SK-N-SH treated with all-trans-retinoic acid at 6 μM for 48 hours (cell line): Measurements from ENCODE around the gene TP53BP2.

Experiments
- ATAC-seq: fragments of 200-7000 bp; cut with Tn5 transposase; 3 replicates; pipeline ENCODE4 v1.9.1; 2020; ENCODE audit warnings: mild to moderate bottlenecking, moderate library complexity
- ARNTL ChIP-seq: fragments of 450-650 bp; formaldehyde crosslinking; IDR thresholded peaks from 2 replicates; pipeline ENCODE4 v1.5.0; 2020; ENCODE audit warnings: low read depth, mild to moderate bottlenecking, moderate library complexity, borderline replicate concordance
- BACH2 ChIP-seq: fragments of 250-450 bp; sonication (Bioruptor Pico); IDR thresholded peaks from 2 replicates; pipeline ENCODE4 v1.9.0; 2021; ENCODE audit warnings: mild to moderate bottlenecking, borderline replicate concordance
- CSDC2 ChIP-seq: fragments of 250-450 bp; sonication (Bioruptor Pico); IDR thresholded peaks from 2 replicates; pipeline ENCODE4 v1.5.0; 2020; ENCODE audit warnings: mild to moderate bottlenecking, moderate library complexity
- CSRNP3 ChIP-seq: fragments of 250-450 bp; sonication (Bioruptor Pico); IDR thresholded peaks from 2 replicates; pipeline ENCODE4 v1.5.1; 2021; ENCODE audit warnings: mild to moderate bottlenecking, moderate library complexity
- ESRRG ChIP-seq: fragments of 250-450 bp; sonication (Bioruptor Pico); IDR thresholded peaks from 2 replicates; pipeline ENCODE4 v1.6.1; 2021; ENCODE audit warnings: mild to moderate bottlenecking
- GLIS3 ChIP-seq: fragments of 250-450 bp; sonication (Bioruptor Pico); IDR thresholded peaks from 2 replicates; pipeline ENCODE4 v1.5.0; 2020; ENCODE audit warnings: mild to moderate bottlenecking, moderate library complexity
- ISL1 ChIP-seq: fragments of 250-450 bp; sonication (Bioruptor Pico); IDR thresholded peaks from 2 replicates; pipeline ENCODE4 v2.1.2; 2022; ENCODE audit warnings: mild to moderate bottlenecking, moderate library complexity
- OSR1 ChIP-seq: fragments of 250-450 bp; sonication (Bioruptor Pico); IDR thresholded peaks from 2 replicates; pipeline ENCODE4 v1.8.0; 2022; ENCODE audit warnings: moderate library complexity, mild to moderate bottlenecking, inconsistent platforms
- POU6F1 ChIP-seq: fragments of 250-450 bp; sonication (Bioruptor Pico); IDR thresholded peaks from 2 replicates; pipeline ENCODE4 v1.8.0; 2021; ENCODE audit warnings: low read depth, mild to moderate bottlenecking, moderate library complexity, borderline replicate concordance
- PPARA ChIP-seq: fragments of 250-450 bp; sonication (Bioruptor Pico); IDR thresholded peaks from 2 replicates; pipeline ENCODE4 v1.5.0; 2020; ENCODE audit warnings: mild to moderate bottlenecking, borderline replicate concordance
- RARB ChIP-seq: fragments of 250-450 bp; sonication (Bioruptor Pico); IDR thresholded peaks from 2 replicates; pipeline ENCODE4 v1.8.0; 2021; ENCODE audit warnings: mild to moderate bottlenecking, moderate library complexity
- SNAI2 ChIP-seq: fragments of 250-450 bp; sonication (Bioruptor Pico); IDR thresholded peaks from 2 replicates; pipeline ENCODE4 v1.5.0; 2020; ENCODE audit warnings: mild to moderate bottlenecking, moderate library complexity
- TOX ChIP-seq: fragments of 250-450 bp; sonication (Bioruptor Pico); IDR thresholded peaks from 2 replicates; pipeline ENCODE4 v1.8.0; 2021; ENCODE audit warnings: mild to moderate bottlenecking, moderate library complexity, borderline replicate concordance
- TSHZ2 ChIP-seq: fragments of 250-450 bp; sonication (Bioruptor Pico); IDR thresholded peaks from 2 replicates; pipeline ENCODE4 v1.5.0; 2020; ENCODE audit warnings: mild to moderate bottlenecking, moderate library complexity
- ZC3H10 ChIP-seq: fragments of 250-450 bp; sonication (Bioruptor Pico); IDR thresholded peaks from 2 replicates; pipeline ENCODE4 v1.5.1; 2021; ENCODE audit warnings: mild to moderate bottlenecking, moderate library complexity
- ZFP3 ChIP-seq: fragments of 250-450 bp; sonication (Bioruptor Pico); IDR thresholded peaks from 2 replicates; pipeline ENCODE4 v1.5.0; 2020; ENCODE audit warnings: mild to moderate bottlenecking, moderate library complexity
- ZFP30 ChIP-seq: fragments of 450-650 bp; formaldehyde crosslinking; IDR thresholded peaks from 2 replicates; pipeline ENCODE4 v1.5.0; 2022; ENCODE audit warnings: mild to moderate bottlenecking, moderate library complexity
- ZNF565 ChIP-seq: fragments of 450-650 bp; formaldehyde crosslinking; conservative IDR thresholded peaks from 2 replicates; pipeline ENCODE4 v1.5.0; 2020; ENCODE audit warnings: low read depth, mild to moderate bottlenecking, moderate library complexity
- ZNF70 ChIP-seq: fragments of 450-650 bp; formaldehyde crosslinking; IDR thresholded peaks from 2 replicates; pipeline ENCODE4 v1.5.0; 2020; ENCODE audit warnings: mild to moderate bottlenecking, moderate library complexity
- ZNF8 ChIP-seq: fragments of 450-650 bp; formaldehyde crosslinking; IDR thresholded peaks from 2 replicates; pipeline ENCODE4 v1.5.0; 2020; ENCODE audit warnings: mild to moderate bottlenecking, moderate library complexity
- TF ChIP-seq, protein P1 (sequence below): fragments of 250-450 bp; sonication (Bioruptor Pico); IDR thresholded peaks from 2 replicates; pipeline ENCODE4 v1.5.1; 2020; ENCODE audit warnings: low read depth, mild to moderate bottlenecking, moderate library complexity
- TF ChIP-seq, protein P2 (sequence below): fragments of 250-450 bp; sonication (Bioruptor Pico); IDR thresholded peaks from 2 replicates; pipeline ENCODE4 v1.8.0; 2020; ENCODE audit warnings: mild to moderate bottlenecking, moderate library complexity, borderline replicate concordance

TP53BP2 gene

GRCh38 chr1:223815020-223815853 lies 30.5 kb downstream of the TP53BP2 start:
- no peak; the same call in 1 of the 3 replicates for ATAC-seq
- no peak for TF ChIP-seq ISL1
- TF ChIP-seq CSDC2 (CRISPR knock-in tag) = no peak
- no peak for TF ChIP-seq ZFP30
- TF ChIP-seq, protein P1, sequence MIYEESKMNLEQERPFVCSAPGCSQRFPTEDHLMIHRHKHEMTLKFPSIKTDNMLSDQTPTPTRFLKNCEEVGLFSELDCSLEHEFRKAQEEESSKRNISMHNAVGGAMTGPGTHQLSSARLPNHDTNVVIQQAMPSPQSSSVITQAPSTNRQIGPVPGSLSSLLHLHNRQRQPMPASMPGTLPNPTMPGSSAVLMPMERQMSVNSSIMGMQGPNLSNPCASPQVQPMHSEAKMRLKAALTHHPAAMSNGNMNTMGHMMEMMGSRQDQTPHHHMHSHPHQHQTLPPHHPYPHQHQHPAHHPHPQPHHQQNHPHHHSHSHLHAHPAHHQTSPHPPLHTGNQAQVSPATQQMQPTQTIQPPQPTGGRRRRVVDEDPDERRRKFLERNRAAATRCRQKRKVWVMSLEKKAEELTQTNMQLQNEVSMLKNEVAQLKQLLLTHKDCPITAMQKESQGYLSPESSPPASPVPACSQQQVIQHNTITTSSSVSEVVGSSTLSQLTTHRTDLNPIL (CRISPR knock-in tag) = no peak
- no peak for TF ChIP-seq ZNF8 (CRISPR knock-in tag)
- no peak for TF ChIP-seq RARB
- TF ChIP-seq ARNTL = no peak
- TF ChIP-seq CSRNP3 (CRISPR knock-in tag) = no peak
- no peak for TF ChIP-seq TSHZ2 (CRISPR knock-in tag)
- TF ChIP-seq, protein P2, sequence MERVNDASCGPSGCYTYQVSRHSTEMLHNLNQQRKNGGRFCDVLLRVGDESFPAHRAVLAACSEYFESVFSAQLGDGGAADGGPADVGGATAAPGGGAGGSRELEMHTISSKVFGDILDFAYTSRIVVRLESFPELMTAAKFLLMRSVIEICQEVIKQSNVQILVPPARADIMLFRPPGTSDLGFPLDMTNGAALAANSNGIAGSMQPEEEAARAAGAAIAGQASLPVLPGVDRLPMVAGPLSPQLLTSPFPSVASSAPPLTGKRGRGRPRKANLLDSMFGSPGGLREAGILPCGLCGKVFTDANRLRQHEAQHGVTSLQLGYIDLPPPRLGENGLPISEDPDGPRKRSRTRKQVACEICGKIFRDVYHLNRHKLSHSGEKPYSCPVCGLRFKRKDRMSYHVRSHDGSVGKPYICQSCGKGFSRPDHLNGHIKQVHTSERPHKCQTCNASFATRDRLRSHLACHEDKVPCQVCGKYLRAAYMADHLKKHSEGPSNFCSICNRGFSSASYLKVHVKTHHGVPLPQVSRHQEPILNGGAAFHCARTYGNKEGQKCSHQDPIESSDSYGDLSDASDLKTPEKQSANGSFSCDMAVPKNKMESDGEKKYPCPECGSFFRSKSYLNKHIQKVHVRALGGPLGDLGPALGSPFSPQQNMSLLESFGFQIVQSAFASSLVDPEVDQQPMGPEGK (CRISPR knock-in tag) = no peak
- TF ChIP-seq ESRRG (CRISPR knock-in tag) = no peak
- no peak for TF ChIP-seq ZC3H10 (CRISPR knock-in tag)
- TF ChIP-seq ZNF565 (CRISPR knock-in tag) = no peak
- no peak for TF ChIP-seq ZNF70 (CRISPR knock-in tag)
- no peak for TF ChIP-seq PPARA (CRISPR knock-in tag)
- no peak for TF ChIP-seq ZFP3 (CRISPR knock-in tag)
- no peak for TF ChIP-seq BACH2 (CRISPR knock-in tag)

GRCh38 chr1:223813645-223814044 lies 32.1 kb downstream of the TP53BP2 start:
- no peak for TF ChIP-seq ZNF8 (CRISPR knock-in tag)
- TF ChIP-seq GLIS3 (CRISPR knock-in tag) = no peak
- TF ChIP-seq ESRRG (CRISPR knock-in tag) = no peak
- no peak for ATAC-seq

DNA sequence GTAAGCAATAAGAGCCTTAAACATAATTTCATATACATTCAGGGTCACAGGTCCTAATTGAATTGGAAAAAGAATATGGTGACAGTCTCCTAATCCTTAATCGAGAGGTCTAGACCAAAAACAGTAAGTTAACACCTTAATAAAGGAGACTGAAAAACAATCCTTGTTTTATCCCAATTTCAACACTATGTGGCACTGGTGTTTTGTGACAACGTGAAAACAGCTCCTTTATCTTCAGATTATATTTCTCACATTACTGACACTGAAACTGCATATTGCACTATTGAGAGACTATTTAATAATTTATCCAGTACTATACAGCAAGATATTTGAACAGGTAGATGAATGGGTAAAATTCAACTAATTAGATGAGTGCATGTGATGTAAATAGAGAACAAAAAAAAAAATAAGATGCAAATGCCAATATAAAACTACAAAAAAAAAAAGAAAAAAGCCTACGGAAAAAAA lies 34.1 kb downstream of the TP53BP2 start:
- ATAC-seq = peak; percentile 88
- no peak for TF ChIP-seq ZNF70 (CRISPR knock-in tag)
- TF ChIP-seq ZNF565 (CRISPR knock-in tag) = no peak
- TF ChIP-seq CSRNP3 (CRISPR knock-in tag) = no peak
- TF ChIP-seq CSDC2 (CRISPR knock-in tag) = no peak
- TF ChIP-seq BACH2 (CRISPR knock-in tag) = no peak
- TF ChIP-seq, protein P2 (CRISPR knock-in tag) = no peak
- TF ChIP-seq GLIS3 (CRISPR knock-in tag) = no peak
- no peak for TF ChIP-seq ESRRG (CRISPR knock-in tag)
- no peak for TF ChIP-seq SNAI2 (CRISPR knock-in tag)
- TF ChIP-seq TOX (CRISPR knock-in tag) = no peak
- TF ChIP-seq OSR1 (CRISPR knock-in tag) = no peak
- no peak for TF ChIP-seq ARNTL
- no peak for TF ChIP-seq ISL1
- TF ChIP-seq POU6F1 = no peak
- no peak for TF ChIP-seq RARB
- no peak for TF ChIP-seq ZFP3 (CRISPR knock-in tag)
